Stimulated activated naive CD4-positive, alpha-beta T cell (primary cell): ENCODE measurements around the gene TLE3.

ENCODE experiments used
- DNase-seq, 6 experiments: peaks; one replicate each; lab custom pipeline; 2025; lab: John Stamatoyannopoulos, UW

TLE3 gene

DNA sequence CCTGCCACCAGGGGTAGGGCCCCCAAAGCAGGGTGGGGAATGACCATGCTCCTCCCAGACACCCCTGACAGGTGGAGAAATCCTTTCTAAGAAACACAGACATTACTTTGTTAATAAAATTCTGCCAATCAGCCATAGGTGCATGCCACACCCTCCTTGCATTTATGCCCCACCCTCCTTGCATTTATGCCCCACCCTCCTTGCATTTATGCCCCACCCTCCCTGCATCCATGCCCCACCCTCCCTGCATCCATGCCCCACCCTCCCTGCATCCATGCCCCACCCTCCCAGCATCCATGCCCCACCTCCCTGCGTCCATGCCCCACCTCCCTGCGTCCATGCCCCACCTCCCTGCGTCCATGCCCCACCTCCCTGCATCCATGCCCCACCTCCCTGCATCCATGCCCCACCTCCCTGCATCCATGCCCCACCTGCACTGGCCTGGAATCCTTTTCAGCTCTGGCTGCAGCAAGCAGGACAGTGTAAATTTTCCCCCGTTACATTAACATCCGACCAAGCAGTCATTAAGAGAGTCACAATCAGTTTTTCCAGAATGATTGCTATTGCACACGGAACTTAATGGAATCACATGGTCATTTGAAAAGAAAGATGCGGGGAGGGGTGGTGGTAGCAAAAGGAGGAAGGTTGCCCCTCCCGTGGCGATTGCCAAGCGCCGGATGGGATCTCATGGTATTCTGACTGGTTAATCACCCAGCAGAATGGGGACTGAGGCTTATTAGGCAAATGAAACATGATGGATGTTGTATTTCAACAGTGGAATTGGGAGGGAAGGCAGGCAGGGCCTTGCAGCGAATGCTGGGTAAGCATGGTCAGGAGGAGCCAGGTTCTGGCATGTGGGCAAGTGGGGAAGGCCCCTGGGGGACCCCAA, 91.2 kb downstream of the TLE3 start:
- DNase-seq, result no peak

DNA sequence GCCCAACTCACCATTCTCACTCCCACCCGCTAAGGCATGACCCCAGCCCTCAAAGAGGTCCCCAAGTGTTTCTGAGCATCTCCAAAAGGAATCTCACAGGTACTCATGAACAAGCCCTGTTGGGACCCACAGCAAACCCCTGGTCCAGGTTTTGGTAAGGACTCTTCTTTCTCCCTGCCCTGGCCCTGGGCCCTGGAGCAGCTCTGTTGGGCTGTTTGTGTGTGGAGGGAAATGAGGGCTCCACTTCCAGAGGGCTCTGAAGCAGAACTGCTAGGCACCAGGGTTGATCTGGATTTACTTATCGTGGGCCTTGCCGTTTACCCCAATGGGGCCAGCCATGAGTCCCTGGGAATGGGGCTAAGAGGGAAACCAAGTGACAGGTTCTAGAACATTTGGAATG, 92.9 kb downstream of the TLE3 start:
- no peak for DNase-seq

DNA sequence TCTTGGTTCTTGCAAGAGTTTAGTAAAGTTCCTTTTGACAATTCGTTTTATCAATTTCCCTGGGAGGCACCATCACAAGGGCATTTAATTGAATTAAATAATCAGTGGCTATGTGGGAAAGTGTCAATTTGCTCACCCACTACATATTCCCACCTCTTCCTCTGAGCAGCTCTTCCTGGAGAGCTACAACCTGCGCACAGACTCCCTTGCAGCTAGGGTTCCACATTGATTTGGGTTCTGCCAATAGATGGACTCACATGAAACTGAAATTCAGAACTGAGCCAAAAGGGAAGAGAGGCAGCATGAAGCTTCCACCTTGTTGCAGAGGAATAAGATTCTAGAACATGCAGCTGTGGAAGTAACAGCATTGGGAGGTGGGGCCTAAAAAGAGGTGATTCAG, 94.8 kb downstream of the TLE3 start:
- DNase-seq, result no peak

DNA sequence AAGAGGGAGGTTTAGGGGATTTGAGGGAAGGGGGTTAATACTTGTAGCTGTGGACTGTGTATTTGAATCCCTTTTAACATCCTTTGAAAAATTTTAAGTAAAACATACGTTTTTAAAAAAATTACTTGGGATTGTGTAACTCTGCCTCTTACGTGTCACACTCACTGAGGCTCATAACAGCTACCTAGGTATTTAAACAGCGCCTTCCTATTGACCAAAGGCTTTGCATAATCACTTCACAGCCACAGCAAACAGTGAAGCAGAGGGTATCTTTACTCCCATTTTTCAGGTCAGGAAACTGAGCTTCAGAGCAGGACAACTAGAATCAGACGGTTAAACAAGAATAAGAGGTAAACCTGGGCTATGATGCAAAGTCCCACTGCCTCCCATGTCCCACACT, 95.9 kb downstream of the TLE3 start:
- DNase-seq, result no peak

DNA sequence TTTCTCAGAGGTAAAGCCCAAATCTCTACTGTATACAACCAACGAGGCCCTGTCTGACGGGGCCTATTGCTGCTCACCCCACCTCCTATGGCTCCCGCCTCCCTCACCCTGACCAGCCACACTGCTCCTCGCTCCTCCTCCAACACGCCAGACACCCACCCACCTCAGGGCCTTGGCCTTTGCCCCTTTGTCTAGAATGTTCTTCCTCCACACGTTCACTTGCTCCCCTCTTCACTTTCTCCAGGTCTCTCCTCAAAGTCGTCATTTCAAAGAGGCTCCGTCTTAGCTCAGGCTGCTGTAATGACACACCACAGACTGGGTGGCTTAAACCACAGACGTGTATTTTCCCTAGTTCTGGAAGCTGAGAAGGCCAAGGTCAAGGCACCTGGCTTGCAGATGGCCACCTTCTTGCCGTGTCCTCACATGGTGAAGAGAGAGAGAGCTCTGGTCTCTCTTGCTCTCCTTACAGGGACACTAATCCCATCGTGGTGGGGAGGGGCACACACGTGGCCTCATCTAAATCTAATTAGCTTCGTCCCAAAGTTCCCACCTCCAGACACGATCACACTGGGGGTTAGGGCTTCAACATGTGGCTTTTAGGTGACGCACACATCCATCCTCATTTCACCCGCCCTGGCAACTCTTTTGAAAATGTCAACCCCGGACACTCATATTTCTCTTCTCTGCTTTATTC, 98.2 kb downstream of the TLE3 start:
- no peak for DNase-seq

DNA sequence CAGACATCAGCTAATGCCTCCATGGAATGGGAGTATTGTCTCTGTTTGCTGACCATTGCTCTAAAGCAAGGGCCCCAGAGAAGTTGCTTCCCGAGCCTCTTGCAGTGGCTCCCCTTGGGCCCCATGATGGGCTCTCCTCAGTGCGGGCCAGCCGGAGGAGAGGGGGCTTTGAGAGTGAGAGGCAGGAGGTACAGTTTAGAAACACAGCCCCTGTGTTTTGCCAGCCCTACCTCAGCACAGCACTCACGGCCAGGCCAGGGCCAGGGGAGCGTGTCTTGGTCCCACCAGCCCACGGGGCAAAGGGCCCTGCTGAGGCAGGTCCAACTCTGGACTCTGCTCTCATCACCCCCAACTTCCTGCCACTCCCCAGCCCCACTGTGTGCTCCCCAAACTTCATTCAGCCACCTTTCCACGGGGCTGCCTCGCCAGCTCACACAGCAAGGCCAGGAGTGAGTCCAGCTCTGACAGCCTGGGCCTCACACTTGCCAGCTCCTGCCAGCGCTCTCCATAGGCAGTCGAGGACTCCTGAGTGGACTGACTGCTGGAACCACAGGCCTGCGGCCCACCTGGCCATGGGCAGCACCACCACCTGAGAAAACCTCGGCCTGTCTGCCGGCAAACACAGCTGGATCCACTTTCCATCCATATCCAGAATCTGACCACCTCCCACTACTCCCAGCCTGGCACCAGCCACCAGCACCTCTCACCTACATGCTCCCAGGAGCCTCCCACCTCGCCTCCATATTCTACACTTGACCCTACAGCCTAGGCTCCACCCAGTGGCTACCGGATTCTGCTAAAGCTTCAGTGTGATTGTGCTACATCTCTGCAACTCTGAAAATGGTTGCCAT, 99.0 kb downstream of the TLE3 start:
- DNase-seq, result no peak

DNA sequence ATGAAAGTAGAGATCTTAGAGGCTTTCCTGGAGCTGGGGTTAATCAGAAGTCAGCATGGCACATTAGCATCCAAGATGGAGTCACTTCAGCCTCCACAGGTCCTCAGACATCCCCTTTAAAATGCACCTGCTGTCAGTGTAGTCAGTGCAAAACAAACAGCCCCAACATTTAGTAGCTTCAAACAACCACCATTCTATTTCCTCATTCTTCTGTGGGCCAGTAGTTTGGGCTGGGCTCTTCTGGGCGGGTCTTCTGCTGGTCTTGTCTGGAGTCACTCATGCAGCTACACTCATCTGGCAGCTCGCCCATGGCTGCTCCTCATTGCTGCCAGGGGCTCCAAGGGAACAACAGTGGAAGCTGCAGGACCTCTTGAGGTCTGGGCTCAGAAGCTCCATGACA, 99.9 kb downstream of the TLE3 start:
- no peak for DNase-seq
